ENCODE results near the gene RAB8A. TPM values are rescaled to one million over a fixed set of nuclear protein-coding genes. Genes with fewer than 3 reads are reported as not detected.
A peak's percentile ranks its signal among the peaks of the same experiment; 100 is the strongest.

Gene RAB8A
- total and polyA plus RNA-seq, 2 experiments from 2014 or later: 53.1 to 59.5 TPM

DNA sequence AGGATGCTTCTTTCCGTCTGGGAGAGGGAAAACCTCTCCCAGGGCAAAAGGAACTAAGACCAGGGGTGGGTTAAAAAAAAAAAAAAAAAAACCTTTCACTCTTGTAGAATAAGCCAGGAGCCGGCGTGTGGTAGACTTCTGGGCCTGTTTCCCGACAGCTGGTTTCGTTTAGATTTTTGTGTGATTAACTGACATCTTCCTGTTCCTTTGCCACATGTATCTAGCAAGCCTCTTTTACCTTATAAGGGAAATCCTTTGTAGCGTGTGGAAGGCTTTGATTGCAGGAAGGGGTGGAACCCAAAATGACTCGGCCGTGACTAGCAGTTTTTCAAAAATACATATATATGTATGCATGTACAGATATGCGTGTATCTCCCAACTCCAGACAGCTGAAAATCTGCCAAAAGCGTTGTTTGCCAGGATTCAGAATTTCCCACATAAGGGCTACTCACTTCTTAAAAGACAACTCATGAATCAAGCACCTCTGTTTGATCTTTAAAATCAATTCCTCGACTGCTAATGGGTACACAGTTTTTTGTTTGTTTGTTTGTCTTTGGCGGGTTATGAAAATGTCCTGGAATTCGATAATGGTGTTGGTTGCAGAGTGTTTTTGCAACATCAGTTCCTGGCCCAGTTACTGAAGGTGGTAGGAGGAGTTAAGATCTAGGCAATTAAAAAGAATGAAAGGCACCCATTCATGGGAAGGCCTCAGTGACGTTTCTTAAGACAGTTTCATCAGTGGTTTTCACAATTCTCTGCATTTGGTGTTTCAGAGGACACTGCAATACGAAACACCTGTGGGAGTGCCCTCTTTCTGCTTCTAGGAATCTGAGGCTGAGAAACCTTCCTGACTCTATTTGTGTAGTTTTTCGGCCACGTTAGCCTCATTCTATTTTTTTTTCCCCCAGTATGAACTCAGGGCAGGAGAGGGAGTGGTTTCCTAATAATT, 32.7 kb upstream of the RAB8A start (continued):
- TF ChIP-seq, protein P1, sequence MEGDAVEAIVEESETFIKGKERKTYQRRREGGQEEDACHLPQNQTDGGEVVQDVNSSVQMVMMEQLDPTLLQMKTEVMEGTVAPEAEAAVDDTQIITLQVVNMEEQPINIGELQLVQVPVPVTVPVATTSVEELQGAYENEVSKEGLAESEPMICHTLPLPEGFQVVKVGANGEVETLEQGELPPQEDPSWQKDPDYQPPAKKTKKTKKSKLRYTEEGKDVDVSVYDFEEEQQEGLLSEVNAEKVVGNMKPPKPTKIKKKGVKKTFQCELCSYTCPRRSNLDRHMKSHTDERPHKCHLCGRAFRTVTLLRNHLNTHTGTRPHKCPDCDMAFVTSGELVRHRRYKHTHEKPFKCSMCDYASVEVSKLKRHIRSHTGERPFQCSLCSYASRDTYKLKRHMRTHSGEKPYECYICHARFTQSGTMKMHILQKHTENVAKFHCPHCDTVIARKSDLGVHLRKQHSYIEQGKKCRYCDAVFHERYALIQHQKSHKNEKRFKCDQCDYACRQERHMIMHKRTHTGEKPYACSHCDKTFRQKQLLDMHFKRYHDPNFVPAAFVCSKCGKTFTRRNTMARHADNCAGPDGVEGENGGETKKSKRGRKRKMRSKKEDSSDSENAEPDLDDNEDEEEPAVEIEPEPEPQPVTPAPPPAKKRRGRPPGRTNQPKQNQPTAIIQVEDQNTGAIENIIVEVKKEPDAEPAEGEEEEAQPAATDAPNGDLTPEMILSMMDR (conservative IDR thresholded peaks at IDR 0.05; ENCODE audit: low read depth in 2 of 2): no peak
- TF ChIP-seq ZNF114 (CRISPR knock-in tag; IDR thresholded peaks at IDR 0.05) (no peak), STAT1 (IDR thresholded peaks at IDR 0.05; ENCODE audit: unreplicated experiment) (no peak), EZH2phosphoT487 (IDR thresholded peaks at IDR 0.05; ENCODE audit: unreplicated experiment) (no peak), EZH2 (IDR thresholded peaks at IDR 0.05; ENCODE audit: low read depth, unreplicated experiment) (no peak), JUNB (IDR thresholded peaks at IDR 0.05; ENCODE audit: unreplicated experiment) (no peak), POLR2AphosphoS5 (IDR thresholded peaks at IDR 0.05; ENCODE audit: low read depth) (no peak), ZNF331 (CRISPR knock-in tag; IDR thresholded peaks at IDR 0.05; ENCODE audit: low read depth) (no peak), CREB1 (CRISPR knock-in tag; IDR thresholded peaks at IDR 0.05; ENCODE audit: low read depth) (no peak)

DNA sequence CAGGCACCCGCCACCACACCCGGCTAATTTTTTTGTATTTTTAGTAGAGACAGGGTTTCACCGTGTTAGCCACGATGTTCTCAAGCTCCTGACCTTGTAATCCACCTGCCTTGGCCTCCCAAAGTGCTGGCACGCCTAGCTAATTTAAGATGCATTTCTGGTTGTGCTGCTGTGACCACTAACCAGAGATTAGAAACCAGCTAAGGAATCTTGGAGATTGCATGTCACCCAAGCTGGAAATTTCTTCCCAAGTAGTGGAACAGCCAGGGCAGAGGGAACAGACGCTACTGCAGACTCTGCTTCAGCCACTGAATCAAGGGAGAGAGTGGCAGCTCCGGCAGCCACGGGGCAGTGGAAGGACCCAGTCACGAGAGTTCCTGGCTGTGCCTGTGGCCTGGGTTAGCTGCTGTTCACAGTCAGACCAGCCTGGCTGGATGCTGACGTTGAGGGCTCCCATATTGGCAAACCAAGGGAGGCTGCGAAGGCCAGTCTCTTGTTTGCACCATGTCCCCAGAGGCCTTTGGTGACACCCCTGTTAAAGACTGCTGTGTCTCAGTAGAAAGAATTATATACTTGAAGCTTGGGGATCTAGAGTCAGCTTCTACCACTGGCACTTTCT, 27.5 kb upstream of the RAB8A start:
- peaks cover 27% of the 10 kb centered on the region for H3K27me3 Mint-ChIP-seq (ENCODE audit: insufficient read depth, low read depth, poor library complexity)

More for the DNA sequence above, 27.5 kb upstream of the RAB8A start:
- H3K9me3 Mint-ChIP-seq: no peaks in the 10 kb centered on the region; the same call in 2 of the 3 replicates
- peaks cover 9% of the 10 kb centered on the region for H3K4me1 ChIP-seq (ENCODE audit: insufficient read depth)
- peaks cover 7% of the 10 kb centered on the region; the same call in 2 of the 3 replicates for H3K4me1 Mint-ChIP-seq
- no peaks in the 10 kb centered on the region for H3K27me3 ChIP-seq (ENCODE audit: insufficient read depth)
- DNase-seq (ENCODE audit: low spot score) (no peak), ATAC-seq (no peak)
- H3K4me3 ChIP-seq: no peak overlapping the region
- H3K4me2 ChIP-seq: no peak overlapping the region
- TF ChIP-seq, protein P1 (conservative IDR thresholded peaks at IDR 0.05; ENCODE audit: low read depth in 2 of 2): no peak
- TF ChIP-seq, protein P2, sequence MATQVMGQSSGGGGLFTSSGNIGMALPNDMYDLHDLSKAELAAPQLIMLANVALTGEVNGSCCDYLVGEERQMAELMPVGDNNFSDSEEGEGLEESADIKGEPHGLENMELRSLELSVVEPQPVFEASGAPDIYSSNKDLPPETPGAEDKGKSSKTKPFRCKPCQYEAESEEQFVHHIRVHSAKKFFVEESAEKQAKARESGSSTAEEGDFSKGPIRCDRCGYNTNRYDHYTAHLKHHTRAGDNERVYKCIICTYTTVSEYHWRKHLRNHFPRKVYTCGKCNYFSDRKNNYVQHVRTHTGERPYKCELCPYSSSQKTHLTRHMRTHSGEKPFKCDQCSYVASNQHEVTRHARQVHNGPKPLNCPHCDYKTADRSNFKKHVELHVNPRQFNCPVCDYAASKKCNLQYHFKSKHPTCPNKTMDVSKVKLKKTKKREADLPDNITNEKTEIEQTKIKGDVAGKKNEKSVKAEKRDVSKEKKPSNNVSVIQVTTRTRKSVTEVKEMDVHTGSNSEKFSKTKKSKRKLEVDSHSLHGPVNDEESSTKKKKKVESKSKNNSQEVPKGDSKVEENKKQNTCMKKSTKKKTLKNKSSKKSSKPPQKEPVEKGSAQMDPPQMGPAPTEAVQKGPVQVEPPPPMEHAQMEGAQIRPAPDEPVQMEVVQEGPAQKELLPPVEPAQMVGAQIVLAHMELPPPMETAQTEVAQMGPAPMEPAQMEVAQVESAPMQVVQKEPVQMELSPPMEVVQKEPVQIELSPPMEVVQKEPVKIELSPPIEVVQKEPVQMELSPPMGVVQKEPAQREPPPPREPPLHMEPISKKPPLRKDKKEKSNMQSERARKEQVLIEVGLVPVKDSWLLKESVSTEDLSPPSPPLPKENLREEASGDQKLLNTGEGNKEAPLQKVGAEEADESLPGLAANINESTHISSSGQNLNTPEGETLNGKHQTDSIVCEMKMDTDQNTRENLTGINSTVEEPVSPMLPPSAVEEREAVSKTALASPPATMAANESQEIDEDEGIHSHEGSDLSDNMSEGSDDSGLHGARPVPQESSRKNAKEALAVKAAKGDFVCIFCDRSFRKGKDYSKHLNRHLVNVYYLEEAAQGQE (IDR thresholded peaks at IDR 0.05; ENCODE audit: unreplicated experiment): no peak
- no peak for TF ChIP-seq NANOG (IDR thresholded peaks at IDR 0.05; ENCODE audit: borderline replicate concordance)
- peaks cover 3% of the 10 kb centered on the region; the same call in 1 of the 2 replicates for H3F3A ChIP-seq (replicated peaks; ENCODE audit: low read depth)
- H3K4me3 Mint-ChIP-seq: no peak overlapping the region
- no peaks in the 10 kb centered on the region for H3K9me2 ChIP-seq (ENCODE audit: insufficient read depth)
- H2AFZ ChIP-seq: no peak overlapping the region
- peak overlapping the region; percentile 85; the same call in 1 of the 2 replicates for H3K27ac Mint-ChIP-seq
- peaks cover 17% of the 10 kb centered on the region for H4K20me1 ChIP-seq (replicated peaks; ENCODE audit: insufficient read depth)
- H3K79me2 ChIP-seq (replicated peaks; ENCODE audit: insufficient read depth): peaks cover 58% of the 10 kb centered on the region
- no peak overlapping the region for H3K27ac ChIP-seq (ENCODE audit: low read depth)
- peaks cover 72% of the 10 kb centered on the region for H3K36me3 ChIP-seq (ENCODE audit: insufficient read depth)
- H3K36me3 Mint-ChIP-seq (ENCODE audit: low read depth): peaks cover 94% of the 10 kb centered on the region

Measured in GM23338 (cell line).